HK-2 (cell line): ENCODE measurements around the gene NFKB1.
A peak's percentile ranks its signal among the peaks of the same experiment; 100 is the strongest.
"Not testable (repeated sequence)": the region's sequence is repeated elsewhere in the genome, so short reads cannot be mapped to it uniquely, and the experiment has no call there.

Source experiments
- DNase-seq: peaks from one replicate; pipeline ENCODE4 v3.0.0-alpha.2; 2018; ENCODE audit not compliant: unreplicated experiment

Gene NFKB1

DNA sequence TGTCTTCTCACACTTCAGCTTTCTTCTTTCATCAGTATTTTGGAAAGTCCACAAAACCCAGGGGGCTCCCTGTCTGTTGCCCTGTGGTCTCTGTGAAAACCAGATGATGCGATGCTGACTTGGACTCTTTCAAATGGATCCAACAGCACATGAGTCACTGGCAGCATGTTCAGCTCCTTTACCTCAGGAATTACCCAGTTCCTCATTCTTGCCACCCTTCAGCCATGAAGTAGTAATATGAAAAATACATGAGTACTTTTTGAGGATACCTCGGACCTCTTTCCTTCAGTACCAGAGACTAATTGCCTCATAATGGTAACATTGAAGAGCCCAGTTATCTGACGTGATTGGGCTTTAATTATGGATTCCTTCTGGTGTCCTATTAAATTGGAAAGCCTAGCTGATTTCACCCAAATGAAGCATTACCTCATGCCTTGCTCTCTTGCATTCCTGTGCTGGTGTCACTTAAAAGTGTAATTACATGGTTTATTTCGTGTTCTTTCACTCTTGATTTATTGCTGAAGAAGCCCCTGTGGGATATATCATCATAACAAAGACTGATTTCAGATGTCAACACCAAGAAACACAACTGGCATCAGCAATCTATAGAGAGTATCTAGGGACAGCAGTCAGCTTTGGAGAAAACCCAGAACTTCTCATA lies 63.4 kb downstream of the NFKB1 start:
- DNase-seq = peak; percentile 45

DNA sequence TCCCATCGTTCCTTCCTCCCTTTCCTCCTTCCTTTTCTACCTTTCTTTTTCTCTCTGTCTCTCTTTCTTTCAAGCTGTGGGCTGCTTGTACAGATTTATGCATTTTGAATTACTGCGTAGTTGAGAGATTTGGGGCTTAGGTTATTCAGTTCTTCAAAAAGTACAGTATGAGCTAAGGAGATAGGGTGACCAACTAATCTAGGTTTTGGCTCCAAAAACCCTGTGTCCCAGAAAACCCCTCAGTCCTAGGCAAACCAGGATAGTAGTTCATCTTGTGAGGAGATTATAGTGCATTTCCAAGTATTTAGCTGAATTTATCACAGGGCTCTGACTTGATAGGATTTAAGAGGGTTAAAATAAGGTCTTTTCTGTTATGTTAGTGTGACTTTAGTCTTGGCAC lies 64.5 kb downstream of the NFKB1 start:
- DNase-seq = no peak

DNA sequence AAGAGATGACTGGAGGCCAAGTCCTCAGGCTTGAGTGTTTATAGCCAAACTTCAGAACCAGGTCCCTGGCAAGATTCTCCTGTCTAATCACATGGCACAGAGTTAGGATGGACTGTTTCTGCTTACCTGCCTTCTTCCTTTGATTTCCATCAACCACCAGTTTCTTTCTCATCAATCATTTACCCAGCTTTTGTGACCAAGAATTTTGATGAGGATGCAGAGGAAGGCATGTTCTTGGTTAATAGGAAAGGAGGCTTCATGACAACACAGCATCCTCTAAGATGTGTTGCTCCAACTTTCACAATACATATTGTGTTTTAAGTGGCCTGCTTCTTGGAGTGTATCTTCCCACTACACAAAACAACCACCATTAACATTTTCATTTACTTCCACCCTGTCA lies 65.3 kb downstream of the NFKB1 start:
- DNase-seq = no peak

DNA sequence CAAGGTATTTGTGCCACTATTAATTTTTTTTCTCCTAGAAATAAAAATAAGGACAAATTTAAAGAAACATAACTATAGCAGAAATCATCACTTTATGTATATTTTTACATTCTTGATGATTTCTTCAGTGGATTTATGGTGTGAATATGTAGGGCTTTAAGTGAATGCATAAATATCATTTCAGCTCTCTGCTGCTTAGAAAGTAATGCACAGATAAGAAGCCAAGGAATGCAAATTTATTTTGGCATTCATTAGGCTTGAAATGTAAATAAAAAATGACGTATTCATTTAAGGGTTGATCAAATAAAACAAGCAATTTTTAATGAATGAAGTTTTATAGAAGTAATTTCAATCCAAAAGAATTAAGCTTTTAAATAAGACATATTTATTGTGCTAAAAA lies 66.3 kb downstream of the NFKB1 start:
- DNase-seq = no peak

DNA sequence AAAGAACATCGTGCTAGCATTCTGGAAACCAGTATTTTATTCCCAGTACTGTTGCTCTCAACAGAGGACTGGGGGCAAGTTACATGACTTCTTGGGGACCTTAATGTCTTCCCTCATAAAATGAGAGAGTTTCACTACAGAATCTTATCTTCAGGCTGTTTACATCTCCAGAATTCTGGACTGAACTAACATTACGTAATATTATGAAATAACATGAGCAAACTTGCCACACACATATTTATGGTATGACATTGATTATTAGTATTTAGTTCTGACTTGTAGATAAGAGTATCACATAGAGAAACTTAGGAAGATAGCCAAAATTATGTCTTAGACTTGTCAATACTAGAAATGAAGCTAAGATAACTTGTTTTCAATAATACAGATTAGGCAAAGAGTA lies 68.0 kb downstream of the NFKB1 start:
- no peak for DNase-seq

DNA sequence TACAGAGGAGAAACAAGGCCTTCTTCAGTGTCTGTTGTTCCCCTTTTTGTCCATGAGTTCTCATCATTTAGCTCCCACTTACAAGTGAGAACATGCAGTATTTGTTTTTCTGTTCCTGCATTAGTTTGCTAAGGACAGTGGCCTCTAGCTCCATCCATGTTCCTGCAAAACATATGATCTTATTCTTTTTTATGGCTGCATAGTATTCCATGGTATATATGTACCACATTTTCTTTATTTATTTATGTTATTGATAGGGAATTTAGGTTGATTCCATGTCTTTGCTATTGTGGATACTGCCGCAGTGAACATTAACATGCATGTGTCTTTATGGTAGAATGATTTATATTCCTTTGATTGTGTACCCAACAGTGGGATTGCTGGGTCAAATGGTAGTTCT lies 69.1 kb downstream of the NFKB1 start:
- DNase-seq = not testable (repeated sequence)

DNA sequence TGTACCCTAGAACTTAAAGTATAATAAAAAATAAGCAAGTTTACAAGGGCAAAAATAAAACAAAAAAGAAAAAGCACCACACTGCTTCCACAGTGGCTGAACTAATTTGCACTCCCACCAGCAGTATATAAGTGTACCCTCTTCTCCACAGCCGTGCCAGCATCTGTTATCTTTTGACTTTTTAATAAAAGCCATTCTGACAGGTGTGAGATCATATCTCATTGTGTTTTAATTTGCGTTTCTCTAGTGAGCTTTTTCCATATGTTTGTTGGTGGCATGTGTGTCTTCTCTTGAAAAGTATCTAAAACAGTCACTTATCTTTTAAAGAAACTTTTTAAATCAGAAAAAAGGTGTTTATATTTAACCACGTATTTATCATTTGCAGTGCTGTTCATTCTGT lies 71.3 kb downstream of the NFKB1 start:
- no peak for DNase-seq

DNA sequence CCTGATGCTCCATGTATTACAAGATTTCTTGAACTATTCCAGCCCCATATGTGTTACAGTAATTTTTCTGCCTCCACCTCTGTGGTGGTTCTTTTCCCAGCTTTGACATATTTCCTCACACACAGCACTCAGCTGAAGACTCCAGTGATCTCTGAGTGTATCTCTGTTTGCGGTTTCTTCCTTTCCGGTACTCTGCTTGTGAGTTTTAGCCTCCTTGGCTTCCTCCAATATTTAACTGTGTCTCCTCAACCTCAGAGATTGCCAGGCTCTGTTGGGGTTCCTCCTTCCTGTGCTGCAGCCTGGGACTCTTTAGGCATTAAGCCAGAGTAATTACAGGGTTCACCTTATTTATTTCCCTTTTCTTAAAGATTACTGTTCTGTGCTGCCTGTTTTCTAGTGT lies 73.2 kb downstream of the NFKB1 start:
- DNase-seq = no peak

DNA sequence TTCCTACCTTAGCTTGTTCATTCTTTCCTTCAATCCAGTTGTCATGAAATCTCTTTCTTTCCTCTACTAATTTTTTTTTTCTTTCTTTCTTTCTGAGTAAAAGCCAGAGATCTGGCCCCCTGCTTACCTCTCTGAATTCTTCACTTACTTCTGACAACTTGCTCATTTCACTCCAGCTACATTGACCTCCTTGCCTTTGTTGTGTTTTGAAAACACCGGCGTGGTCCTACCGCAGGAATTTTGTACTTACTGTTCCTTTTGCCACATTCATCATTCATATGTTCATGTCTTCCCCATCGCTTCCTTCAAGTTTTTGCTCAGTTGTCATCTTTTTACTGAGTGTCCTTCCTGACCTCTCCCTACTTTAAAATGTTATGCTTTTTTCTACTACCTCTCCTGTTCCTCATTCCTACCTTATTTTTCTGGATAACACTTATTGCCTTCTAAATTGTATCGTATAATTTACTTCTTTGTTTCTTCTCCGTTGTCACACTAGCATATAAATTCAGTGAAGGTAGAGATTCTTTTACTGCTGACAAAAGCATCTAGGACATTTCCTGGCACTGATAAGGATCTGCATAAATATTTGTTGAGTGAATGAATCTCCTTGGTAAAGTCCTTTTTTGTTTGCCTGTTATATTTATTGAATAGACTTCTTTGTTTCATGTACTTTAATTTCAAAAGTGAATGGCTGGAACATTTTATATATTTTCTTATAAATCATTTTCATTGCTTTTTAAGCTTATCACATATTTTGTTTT lies 74.4 kb downstream of the NFKB1 start:
- no peak for DNase-seq

DNA sequence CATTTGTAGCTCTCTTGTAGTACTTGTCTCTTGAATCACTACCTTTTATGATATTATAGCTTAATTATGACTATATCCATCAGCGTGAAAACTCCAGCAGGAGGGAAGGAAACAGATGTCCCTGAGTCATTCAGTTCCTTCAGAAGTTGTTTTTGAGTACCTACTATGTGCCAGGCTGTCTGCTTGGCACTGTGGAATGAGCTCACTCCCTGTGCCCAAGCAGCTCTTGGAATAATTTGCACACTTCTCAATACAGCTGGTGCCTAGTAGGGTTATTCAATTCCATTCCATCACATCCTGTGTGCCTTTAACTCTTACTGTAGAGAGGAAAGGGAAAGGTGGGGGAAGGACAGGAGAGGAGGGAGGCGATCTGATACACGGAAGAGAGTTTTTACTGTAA lies 77.1 kb downstream of the NFKB1 start:
- no peak for DNase-seq

DNA sequence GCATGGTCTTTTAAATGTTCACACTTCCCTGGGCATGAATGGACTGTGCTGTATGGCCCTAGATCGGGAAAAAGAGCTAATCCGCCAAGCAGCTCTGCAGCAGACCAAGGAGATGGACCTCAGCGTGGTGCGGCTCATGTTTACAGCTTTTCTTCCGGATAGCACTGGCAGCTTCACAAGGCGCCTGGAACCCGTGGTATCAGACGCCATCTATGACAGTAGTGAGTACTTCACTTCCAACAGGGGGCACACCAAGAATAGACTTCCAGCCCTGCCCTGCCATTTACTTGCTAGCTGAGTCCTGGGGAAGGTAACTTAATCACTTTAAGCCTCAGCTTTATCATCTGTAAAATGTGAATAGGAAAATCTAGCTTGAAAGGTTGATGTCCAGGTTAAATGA lies 77.7 kb downstream of the NFKB1 start:
- no peak for DNase-seq

DNA sequence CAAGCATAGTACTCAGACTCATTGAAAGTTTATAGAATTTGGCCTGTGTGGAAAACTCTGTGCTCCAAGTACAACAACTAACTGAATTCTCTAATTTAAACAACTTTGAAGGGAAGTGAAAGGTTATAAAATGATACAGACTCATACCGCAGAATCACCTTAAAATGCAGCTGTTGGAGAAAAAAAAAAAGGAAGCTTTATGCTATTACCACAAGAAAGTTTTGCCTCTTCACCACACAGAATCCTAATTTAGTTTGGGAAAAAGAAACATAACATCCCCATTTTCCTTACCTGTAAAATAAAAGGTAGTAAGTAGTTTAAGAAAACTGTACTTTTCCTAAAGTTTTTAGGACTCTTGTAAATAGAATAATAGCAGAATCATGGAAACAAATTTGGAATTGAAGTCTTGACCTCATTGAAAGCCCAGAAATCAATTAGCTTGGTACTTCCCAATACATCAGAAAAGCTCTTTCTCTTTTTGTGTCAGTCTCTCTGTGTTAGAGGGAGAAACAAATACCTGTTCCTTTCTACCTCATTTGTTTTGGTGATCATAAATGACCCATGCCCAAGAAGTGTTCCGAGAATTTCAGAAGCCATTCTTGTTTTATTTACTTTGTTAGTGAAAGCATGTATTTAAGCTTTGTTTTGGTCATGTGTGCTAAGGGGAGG lies 78.8 kb downstream of the NFKB1 start:
- DNase-seq = no peak

DNA sequence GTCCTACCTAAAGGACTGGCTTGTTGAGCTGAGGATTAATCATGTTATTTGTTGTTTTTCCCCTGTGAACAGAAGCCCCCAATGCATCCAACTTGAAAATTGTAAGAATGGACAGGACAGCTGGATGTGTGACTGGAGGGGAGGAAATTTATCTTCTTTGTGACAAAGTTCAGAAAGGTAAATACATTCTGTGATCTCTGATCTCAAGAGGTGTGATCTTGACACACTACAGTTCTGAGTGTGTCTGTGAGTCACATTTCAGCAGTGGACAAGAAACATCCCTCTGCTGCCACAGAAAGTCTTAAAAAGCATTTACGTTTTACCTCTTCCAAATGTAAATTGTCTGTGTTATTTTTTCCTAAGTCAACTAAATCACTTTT lies 79.3 kb downstream of the NFKB1 start:
- DNase-seq = no peak

DNA sequence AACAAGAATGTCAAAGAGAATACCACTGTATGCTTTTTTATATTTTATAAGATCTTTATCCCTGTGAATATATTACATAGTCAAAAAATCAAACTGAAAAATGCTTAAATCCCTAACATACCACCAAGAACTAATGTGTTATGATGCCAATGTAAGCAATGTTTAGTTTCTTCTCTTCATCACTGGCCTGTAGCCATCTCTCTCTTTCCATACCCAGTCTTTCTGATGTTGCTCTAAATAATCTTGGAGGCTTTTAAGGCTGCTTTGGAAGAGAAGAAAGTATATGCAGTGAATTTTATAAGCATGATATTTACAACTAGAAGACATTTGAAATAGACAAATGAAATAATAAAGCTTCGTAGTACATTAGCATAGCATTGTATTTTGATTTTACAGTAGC lies 82.9 kb downstream of the NFKB1 start:
- DNase-seq = no peak

DNA sequence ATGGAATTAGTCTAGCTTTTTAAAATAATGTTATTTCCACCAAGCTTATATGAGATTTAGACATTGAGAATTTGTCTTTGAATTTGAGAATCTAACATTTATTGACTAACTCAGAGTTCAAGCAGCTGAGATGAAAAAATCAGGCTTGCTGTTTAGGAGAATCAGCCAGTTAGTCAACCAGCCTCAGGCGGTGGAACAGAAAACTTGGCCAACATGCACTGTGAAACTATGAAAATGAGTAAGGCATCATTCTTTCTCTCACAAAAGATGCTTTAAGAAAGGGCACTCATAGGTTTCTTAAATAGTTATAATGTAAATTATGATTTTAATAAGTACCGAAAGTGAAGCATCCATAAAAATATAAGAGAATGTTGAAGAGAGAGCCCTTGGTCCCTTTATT lies 84.2 kb downstream of the NFKB1 start:
- DNase-seq = no peak

DNA sequence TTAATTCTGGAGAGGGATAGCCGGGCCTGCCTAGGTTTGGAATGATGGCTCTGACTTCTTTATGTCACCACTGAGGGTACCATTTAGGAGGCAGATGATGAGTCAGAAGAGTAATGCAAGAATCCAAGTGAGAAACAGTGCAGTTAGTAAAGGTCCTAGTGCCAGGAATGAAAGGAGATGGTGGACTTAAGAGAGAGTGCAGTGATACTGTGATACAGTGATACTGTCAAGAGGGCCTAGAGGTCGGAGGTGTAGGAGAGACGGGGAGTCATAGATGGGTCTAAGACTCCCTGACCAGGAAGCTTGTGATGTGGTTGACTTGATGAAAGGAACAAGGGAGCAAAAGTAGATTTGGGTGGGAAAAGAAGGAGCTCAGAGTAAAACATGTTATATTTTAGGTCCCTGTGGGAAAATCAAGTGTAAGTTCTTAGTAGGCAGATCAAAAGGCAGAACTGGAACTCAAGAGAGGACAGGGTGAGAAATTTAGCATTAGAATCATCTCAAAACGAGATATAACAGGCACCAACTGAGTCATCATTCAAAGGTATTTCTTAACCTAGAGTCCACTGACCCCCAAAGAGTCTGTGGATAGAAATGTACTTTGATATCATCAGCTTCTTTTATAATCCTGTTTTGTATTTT lies 85.0 kb downstream of the NFKB1 start:
- no peak for DNase-seq

DNA sequence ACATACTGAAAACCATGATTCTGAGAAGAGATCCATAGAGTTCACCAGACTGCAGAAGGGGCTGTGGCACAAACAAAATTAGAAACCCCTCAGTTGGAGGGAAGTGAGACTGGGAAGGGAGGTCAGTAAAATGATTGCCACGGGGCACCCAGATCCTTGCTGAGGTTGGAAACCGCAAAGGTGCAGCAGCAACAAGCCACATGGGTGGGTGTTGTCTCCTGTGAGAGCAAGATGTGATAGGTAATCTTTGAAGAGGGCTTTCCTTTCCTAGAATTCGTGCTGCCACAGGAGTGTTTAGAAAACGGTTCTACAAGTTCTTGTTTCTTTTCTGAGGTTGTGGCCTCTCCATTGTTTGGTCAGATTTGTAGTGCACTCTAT lies 85.5 kb downstream of the NFKB1 start:
- no peak for DNase-seq

DNA sequence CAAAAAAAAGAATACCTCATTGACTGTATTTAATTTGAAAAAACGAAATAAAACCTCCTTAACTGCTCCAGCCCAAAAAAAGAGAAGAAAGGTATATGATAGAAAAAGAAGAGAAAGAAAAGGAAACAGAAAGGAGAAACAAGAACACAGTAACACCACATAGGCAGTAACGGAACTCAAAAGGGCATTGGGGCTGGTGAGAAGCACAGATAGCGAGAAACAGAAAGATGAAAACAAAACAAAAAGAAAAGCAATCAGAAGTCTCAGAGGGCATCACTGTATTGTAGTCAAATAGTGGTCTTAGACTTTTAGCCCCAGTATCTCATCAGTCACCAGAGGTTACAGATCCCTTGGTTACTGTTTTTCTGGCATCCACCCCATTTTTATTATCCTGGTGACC lies 88.6 kb downstream of the NFKB1 start:
- no peak for DNase-seq

DNA sequence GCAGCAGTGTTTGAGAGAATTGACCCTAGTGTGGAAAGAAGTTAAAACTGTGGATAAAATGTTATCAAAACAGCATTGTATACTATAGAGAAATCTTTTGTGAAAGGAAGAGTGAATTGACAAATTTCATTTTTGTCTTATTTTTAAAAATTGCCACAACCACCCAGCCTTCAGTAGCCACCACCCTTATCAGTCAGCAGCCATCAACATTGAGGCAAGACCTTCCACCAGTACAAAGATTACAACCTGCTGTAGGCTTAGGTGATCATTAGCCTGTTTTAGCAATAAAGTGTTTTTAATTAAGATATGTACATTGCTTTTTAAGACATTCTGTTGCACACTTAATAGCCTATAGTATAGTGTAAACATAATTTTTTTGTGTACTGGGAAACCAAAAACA lies 91.1 kb downstream of the NFKB1 start:
- DNase-seq = no peak

DNA sequence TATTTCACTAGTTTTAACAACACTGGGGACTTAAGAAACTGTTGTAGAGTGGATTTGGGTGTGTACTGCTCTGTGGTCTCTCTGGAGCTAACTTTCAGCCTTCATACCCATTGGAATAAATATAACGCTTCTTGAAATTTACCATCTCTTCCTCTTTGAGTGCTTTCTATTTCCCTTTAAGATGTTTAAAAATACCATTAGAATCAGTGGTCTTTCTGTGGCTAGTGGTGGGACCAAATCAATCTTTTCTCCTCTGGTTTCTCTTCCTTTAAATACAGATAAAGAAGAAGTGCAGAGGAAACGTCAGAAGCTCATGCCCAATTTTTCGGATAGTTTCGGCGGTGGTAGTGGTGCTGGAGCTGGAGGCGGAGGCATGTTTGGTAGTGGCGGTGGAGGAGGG lies 92.0 kb downstream of the NFKB1 start:
- no peak for DNase-seq

DNA sequence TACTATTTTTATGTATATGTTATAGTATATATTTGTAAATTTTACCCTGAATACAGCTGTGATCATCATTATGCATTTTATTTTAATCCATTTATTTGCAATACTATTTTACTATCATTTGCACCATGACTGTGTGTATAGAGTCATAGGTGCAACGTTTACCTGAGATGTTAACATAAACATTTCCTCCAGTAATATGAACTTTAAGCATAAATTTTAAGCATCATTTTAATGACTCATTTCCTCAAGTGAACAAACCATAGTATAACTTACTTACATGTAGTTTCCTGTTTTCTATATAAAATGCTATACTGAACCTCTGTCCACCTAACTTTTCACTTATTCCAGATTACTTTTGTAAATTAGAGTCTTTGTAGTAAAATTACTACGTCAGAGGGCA lies 92.8 kb downstream of the NFKB1 start:
- no peak for DNase-seq

DNA sequence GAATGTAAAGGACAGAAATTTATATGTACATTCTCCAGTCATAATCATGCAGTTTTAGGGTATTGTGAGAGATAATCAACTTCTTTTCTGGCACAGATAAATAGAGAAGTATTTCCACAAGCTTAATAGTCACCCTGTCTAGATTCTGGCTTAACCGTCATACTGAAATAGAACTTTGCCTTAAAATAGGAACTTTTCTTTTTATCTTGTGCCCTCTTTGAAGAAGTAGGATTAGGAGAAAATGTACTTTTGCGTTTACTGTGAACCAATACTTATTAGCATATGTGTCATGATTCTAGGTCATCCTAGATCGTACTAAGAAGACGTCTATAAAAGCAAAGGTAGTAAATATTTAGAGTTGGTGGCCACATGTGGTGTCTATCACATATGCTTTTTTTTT lies 95.4 kb downstream of the NFKB1 start:
- DNase-seq = no peak
